GM20431 (cell line): Measurements from ENCODE around the gene SLC43A3.

Experiments used
- in situ Hi-C: fragments of 300-500 bp; cut with MseI, MboI; formaldehyde crosslinking; loops from one replicate; pipeline ENCODE4 v1.15.0; 2020; ENCODE audit warnings: low sequenced_read_pairs; ENCODE audit not compliant: unreplicated experiment

Gene SLC43A3

DNA sequence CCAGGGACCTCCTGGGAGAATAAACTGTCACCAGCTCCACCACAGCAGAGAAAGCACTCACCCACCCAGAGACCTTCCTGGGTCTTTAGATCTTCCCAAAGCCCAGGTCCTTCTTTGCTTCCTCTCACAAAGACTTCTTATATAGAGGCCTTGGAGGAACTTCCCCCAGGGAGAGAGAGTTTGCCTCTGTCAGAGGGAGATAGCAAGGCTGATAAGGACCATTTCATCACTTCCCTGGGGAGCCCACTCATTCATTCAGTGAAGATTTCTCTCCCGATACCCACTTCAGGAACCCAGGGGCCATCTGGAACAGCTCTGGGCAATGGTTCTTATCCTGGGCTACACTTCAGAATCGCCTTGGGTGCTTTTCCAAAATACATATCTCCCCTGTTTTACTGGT is 36.4 kb downstream of the SLC43A3 start, which contains the start of gene PRG2:
Gene PRG2, minus strand, starts transcription at position 116 of the 400 bp plus-strand sequence. CDS start 706 bp downstream, outside the sequence.
- in situ Hi-C loops = no loop called here

DNA sequence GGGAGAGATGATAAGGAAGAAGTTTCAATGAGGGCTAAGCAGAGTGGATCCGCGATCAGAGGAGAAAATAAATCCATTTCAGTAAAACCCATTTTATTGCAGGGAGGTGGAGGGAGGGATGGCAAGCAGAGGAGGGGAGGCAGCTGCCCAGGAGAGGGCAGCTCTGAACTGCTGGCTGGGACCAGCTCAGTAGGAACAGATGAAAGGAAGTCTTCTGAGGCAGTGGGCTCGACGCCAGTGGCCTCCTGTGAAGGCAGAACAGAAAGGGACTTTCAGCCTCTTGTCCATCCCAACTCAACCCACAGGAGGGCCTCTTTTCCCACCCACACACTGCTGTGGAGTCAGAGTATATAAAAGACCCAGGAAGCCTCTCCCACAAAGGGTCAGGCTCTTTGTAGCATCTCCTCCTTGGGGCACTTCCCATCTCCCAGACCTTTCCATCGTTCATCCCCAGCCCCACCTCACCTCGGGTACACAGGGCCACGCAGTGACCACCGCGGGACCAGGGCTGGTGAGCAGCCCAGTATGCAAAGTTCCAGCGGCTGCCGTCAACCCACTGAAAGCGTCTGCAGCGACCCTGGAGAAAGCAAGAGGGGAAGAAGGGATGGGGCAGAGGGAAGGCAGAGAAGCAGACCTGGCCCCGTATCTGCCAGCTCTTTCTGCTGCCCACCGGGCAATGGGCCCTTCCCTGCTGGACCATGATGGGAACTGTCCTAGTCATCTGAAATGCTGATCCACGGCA is 39.5 kb downstream of the SLC43A3 start:
- in situ Hi-C loops = no loop called here

DNA sequence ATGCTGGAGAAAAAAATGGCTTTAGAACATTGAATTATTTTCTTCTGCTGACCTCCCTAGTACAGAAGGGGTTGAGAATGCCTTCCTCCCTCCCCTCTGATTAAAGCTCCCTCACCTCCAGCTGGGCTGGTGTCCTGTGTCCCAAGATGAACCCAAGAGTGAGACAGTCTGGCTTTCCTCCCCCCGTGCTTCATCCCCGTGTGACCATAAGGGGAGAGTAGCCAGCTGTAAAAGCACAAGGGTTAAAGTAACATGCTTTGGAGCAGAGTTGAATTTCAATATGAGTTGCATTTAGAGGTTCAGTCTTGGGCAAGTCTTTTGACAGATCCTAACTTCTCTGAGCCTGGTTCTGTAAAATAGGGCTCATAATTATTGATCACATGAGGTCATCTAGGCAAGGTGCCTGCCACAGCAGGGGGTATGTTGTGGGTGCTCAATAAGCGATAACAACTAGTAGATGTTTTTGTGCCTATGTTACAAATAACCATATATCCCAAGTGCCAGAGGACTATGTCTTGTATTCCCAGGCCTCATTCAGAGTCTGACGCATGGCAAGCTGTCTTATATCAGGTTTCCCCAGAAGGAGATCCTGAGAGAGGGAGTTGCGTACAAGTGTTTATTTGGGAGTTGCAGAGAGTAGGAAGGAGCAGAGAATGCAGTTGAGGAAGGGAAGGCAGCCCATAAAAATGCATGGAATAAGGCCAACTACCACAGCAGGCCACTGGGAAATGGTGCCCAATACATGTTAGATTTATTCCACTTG is 40.6 kb downstream of the SLC43A3 start:
- in situ Hi-C loops = no loop called here

DNA sequence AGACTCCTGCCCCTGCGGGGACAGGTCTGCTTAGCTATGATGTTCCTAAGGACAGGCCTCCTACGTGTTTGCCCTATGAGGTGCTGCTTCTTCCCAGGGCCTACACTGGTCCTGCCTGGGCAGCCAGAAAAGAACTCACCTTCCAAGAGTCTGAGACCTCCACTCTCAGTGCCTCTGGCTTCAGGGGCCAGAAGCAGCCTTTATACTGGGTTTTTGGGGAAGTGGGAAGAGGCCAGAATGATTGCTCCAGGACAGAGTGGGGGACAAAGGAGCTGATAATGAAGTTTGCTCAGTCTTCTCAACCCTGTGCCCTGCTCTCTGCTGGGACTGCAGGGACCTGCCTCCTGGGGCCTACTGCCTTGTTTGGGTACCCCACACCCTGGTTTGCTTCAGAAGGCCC is 45.9 kb downstream of the SLC43A3 start, which contains the start of gene PRG3:
Gene PRG3, minus strand, starts transcription at position 176 of the 400 bp plus-strand sequence. CDS start 442 bp downstream, outside the sequence.
- in situ Hi-C loops = no loop called here

DNA sequence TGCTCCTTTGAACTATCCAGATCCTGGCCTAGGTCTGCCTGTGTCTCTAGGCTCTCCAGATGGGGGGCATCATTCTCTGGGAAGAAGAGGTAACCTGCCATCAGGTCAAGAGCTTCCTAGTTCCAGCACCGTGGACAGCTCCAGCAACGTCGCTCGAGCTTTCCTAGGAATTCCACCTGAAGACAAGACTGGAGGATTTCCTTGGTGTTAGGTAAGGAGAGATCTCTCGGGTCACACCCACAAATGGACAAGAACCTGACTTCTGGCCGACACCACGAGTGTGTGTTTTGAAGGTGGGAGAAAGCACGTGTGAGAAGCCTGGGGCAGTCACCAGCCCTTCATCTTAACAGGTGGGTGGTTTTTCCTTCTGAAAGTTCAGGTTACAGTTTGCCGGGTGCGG is 47.2 kb downstream of the SLC43A3 start:
- in situ Hi-C loops = no loop called here

DNA sequence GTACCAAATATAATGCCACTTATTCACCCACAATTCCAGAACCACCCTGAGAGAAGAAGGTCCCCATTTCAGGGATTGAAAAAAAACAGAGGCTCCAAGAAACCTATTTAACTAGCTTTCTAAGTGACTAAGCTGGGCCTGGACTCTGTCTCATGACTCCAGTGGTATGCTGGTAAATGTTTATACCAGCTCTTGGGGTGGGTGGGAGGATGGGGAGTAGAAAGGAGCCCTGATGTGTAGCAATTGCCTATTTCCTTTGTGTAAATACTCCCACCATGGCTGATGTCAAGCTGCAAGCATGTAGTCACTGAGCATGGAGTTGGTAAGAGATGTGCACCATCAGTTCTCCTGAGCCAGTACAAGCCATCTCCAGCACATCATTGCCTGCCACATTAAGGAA is 48.7 kb downstream of the SLC43A3 start:
- in situ Hi-C loops = no loop called here

DNA sequence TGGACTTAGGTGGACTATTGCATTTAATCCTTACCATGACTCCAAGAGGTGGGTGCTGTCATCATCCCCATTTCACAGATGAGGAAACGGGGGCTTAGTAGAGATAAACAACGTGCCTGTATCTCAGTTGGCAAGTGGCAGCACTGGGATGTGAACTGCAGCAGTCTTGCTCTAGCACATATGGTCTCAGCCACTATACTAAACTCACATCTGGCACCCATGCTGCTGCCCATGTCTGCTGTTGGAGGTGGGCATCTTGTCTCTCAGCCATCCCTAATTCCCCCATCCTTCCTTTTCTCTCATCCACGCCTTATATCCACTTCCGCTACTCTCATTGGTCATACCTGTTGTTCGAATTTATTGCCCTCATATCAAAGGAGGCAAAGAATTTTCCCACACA is 49.8 kb downstream of the SLC43A3 start:
- in situ Hi-C loops = no loop called here

DNA sequence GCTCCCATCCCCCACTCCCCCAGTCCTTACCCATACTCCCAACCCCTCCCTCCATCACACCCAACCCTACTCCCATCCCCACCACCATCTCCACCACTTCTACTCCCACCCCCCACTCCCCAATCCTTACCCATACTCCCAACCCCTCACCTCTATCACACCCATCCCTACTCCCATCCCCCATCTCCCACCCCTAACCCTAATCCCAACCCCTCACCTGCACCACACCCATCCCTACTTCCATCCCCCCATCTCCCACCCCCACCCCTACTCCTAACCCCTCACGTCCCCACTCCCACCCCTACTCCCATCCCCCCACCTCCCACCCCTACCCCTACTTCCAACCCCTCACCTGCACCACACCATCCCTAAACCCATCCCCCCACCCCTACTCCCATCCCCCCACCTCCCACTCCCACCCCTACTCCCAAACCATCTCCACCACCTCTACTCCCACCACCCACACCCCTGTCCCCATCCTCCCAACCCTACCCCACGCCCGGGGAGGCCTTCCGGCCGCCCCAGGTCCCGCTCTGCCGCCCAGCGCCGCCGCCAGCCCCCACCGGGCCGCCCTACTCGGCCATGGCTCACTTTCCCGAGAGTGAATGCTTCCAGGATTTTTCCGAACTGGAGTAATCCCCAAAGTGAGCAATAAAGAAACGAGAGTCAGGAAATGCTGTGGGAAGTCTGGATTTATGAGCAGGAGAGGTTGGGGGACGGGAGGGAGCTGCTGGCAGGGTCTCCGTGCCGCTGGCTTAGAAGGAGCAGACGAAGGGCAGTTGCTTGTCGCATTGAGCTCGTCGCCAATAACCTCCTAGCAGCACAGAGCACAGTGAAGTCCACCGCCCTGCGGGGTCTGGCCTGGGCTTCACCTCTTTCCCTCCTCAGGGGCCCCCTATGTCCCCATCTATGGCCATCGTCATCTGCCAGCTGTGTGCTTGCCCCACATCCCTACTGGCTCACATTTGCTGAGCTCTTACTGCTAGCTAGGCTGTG is 50.5 kb downstream of the SLC43A3 start:
- in situ Hi-C loops = no loop called here

DNA sequence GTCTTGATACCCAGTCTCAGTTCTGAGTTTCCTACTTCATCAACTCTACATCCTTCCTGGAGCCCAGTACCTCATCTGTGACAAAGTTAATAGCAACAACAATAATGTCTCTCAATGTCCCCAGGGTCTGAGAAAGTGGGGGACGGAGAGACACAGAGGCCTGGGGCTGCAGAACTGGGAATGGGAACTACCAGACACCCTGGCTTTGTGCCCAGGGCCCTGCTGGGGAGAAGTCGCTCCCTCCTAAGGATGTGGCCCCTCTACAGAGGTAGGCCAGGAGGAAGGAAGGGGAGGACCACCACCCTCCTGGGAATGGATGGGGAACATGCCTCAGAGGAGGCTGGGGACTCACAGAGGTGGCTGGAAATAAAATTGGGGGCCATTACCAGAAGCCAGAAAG is 51.4 kb downstream of the SLC43A3 start:
- in situ Hi-C loops = no loop called here

DNA sequence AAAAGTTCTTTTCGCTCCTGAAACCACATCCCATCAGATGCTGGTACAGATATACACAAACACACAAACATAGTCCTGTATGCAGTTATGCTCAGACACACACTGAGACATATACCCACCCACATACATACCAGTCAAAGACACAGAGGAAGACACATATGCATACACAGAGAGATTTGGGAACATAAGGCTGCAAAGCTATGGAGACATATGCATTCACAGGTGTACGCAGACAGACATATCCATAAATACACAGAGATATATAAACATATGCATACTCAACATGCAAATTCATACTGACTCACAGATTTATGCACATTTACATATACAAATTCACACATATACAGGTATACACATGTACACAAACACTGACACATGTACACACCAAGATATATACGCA is 52.0 kb downstream of the SLC43A3 start:
- in situ Hi-C loops = no loop called here

DNA sequence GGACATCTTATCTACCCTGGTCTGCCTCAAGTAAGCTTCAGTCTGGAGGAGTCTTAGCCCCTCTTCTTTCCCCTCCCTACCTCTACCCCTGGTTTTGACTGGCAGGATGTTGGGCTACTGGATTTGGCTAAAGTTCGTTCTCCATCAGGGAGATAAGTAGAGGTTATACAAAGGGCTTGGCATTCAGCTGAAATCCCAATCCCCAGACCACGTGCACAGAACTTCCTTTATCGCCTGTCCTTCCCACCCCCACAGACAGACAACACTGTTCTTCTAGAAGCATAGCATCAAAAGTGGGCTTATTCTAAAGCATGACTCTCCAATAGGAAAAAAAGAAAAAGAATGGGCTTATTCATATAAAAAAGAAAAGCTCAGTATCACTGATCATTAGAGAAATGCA is 53.8 kb downstream of the SLC43A3 start:
- in situ Hi-C loops = no loop called here

DNA sequence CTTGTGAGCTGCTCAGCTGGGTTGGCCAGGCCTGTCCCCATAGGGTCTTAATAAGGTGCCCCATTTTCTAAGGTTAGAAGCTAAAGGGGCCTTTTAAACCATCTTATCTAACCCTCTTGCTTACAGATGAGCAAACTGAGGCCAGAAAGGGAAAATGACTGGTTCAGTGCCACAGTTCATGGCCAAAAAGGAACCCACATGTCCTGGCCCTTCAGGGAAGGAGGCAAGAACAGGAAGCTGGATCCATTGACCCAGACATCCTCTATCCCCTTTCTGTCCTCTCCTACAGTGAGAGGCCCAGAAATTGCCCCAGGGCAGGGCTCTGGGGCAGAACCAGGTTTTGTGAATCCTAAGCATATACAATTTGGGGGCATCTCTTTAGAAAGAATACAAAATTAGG is 56.0 kb downstream of the SLC43A3 start:
- in situ Hi-C loops = no loop called here

DNA sequence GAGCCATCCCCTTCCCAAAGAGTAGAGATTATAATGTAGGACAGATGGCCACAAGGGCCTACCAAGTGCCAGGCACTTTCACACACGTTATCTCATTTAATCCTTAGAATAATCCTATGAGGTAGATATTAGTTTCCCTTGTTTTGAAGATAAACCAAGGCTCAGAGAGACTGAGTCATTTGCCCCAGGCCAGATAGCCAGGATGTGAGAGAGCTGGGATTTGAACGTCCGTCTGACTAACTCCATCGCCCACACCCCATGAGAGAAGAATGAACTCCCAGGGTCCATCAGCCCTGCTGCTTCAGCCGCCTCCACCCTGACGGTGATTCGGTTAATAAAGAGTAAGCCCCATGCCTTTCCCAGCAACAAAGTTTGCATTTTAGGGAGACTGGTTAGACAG is 56.7 kb downstream of the SLC43A3 start:
- in situ Hi-C loops = no loop called here

DNA sequence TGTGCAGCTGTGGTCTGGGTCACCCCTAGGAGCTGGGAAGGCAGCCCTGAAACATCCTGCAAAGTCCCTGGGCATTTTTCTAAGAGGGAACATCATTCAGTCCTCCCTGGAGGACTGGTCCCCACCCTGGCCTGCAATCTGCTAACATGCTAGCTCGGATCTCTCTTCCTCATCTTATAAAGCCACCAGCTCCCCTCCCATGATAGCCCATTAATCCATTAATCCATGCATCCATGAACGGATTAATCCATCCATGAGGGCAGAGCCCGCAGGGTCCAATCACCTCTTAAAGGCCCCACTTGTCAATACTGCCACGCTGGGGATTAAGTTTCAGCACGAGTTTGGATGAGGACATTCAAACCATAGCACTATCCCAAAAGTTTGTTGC is 58.1 kb downstream of the SLC43A3 start:
- in situ Hi-C loops = no loop called here

DNA sequence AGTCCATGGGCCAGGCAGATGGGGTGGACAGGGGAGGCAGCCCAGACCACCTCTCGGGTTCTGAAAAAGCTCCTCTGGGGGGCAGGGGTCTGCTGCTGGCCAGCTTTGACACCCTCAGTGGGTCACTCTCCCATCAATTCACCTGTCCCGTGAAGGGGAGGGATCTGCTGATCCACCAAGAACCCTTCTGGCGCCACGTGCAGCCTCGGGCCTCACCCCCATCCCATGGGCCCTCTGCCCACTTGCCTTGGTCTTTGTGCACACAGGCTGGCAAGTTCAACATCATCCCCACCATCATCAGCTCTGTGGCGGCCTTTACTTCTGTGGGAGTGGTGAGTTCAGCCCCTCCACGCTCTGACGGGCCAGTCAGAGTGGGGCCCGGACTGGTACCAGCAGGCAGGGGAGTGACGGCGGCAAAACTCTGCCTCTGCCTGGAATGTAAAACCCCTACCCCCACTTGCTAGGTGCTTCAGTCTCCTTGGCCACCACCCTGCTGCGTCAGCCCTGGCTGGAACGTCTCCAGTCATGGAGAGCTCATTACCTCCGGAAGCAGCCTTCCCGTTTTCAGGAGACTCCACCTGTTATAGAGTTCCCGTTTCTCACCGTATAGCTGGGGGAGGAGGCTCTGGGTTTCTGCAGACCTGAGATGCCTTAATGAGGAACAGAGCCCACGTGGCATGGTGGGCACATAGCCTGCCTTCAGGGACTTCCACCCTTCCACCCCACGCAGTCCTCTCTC is 58.6 kb downstream of the SLC43A3 start:
- in situ Hi-C loops = no loop called here

DNA sequence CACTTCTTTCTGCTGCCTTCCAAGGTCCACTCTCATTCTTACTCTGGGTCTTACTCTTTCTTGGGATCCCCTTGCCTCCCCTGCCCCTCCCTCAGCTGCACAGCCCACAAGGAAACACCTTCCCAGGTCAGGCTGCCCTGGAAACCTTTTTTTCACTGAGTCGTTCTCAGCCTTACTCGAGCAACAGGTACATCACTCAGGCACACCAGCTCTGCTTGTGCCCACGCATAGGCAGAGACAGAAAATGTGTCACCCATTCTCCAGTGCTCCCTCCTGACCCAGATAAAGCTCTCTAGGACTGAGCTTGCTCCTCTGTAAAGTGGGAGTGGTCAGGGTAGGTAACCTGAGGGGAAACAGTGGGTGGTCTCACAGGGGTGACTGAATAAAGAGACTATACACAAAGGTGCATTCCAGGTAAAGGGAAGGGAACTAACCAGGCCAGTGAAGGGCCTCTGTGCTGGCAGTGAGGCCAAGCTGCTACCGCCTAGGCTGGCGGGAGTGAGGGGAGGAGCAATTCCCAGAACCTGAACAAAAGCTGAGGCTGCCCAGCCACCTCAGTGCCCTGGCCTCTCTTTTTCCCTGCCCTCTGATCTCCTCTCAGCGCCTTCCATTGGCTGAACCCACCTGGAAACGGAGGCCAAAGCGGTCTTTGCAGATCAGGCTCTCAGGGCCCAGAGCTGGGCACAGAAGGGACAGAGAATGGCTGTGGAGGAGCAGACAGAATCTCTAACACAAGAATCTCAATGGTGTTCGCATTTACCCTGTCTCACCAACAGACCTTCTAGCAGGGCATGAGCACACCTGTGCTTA is 61.9 kb downstream of the SLC43A3 start:
- in situ Hi-C loops = no loop called here

DNA sequence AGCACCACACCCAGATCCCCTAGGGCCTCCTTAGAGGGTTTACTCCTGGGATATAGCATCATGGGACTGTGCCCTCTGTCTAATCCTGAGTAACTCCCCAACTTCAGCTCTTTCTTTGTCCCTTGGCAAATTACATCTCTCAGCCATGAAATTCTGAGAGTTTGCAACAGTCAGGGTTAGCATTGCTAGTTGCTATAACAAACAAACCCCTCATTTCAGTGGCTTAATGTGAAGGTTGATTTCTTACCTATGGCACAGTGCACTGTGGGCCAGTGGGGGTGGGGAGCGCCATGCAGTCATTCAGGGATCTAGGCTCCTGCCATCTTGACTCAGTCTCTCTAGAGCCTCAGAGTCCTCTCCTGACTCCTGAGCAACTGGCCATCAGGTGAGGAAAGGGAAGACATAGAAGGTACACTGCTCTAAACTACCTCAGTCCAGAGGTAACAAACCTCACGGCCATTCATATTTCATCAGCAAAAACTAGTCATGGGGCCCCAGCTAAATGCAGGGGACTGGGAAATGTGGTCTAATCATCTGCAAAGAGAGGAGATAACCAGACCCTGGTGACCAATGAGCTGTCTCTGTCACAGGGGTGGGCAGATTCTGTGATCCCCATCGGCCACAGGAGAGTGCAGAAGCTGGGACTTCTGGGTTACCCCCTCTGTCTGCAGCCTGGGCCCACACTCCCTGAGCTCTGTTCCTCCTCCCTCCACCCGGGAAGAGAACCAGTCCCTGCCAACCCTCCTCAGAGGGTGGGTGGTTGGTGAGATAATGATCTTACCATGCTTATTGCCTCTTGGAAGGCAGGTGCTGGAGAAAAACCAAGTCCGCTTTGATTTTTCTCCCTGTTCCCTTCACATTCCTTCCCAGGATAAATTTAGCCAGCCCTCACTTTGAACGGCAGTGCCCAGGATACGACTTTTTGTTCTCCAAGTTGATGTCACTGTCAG is 63.5 kb downstream of the SLC43A3 start:
- in situ Hi-C loops = no loop called here

DNA sequence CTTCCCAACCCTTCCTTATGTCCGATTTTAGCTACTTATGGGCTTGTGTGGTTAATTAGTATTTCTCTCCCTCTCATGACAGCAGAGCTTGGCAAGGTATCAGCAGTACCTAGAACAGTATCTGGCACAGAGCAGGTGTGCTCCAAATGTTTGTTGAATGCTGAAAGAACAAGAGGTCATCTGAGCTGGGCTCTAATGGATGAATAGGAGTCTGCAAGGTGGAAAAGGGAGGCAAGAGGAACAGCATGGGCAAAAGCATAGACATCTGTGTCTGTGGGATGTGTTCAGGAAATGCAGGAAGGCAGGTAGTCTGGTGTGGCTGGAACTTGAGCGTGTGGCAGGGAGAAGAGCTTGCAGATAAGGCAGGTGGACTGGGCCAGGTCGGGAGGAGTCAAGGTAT is 65.0 kb downstream of the SLC43A3 start:
- in situ Hi-C loops = no loop called here
